ENCODE results near the gene ILDR2.

ILDR2 gene

DNA sequence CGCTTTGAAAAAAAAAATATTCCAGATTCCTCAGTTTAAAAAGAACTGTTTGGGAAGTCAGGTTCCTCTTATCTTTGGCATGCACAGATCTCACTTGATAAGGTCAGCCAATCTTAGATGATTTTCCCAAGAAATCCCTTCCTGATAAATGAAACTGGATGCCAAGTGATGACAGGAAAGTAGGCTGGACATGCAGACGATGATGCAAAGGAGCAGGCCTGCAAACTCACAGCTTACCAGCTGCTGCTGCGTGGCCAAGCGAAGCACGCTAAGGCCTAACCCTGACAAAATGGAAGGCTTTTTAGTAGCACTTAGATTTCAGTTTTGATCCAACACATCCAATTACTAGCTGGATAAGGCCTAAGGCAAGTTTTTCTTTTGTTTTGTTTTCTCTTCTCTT, 109.4 kb downstream of the ILDR2 start:
- FAIRE-seq: peak; percentile 61
- TF ChIP-seq, protein P1, sequence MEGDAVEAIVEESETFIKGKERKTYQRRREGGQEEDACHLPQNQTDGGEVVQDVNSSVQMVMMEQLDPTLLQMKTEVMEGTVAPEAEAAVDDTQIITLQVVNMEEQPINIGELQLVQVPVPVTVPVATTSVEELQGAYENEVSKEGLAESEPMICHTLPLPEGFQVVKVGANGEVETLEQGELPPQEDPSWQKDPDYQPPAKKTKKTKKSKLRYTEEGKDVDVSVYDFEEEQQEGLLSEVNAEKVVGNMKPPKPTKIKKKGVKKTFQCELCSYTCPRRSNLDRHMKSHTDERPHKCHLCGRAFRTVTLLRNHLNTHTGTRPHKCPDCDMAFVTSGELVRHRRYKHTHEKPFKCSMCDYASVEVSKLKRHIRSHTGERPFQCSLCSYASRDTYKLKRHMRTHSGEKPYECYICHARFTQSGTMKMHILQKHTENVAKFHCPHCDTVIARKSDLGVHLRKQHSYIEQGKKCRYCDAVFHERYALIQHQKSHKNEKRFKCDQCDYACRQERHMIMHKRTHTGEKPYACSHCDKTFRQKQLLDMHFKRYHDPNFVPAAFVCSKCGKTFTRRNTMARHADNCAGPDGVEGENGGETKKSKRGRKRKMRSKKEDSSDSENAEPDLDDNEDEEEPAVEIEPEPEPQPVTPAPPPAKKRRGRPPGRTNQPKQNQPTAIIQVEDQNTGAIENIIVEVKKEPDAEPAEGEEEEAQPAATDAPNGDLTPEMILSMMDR (IDR thresholded peaks at IDR 0.05; ENCODE audit: insufficient read depth, missing control alignments): no peak
- no peak for DNase-seq (ENCODE audit: insufficient read length, low spot score)

DNA sequence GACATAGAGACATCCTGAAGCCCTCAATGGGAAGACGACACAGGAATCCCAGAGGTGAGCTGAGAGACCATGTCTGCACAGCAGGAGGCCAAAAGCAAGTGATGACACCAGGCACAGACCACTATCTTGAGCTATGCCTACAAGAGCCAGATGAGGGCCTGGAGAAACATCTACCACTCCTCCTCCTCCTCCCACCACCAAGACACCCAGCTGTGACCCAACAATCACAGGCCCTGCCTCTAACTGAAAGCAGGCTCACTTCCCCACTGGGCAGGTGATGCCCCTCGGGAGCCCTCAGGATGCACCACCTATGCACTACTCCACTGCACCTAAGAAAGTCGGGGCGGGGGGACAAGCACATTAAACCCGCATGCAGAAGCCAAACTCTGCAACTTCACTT, 115.7 kb downstream of the ILDR2 start:
- no peak for FAIRE-seq
- TF ChIP-seq, protein P1 (IDR thresholded peaks at IDR 0.05; ENCODE audit: insufficient read depth, missing control alignments): no peak
- no peak for DNase-seq (ENCODE audit: insufficient read length, low spot score)

DNA sequence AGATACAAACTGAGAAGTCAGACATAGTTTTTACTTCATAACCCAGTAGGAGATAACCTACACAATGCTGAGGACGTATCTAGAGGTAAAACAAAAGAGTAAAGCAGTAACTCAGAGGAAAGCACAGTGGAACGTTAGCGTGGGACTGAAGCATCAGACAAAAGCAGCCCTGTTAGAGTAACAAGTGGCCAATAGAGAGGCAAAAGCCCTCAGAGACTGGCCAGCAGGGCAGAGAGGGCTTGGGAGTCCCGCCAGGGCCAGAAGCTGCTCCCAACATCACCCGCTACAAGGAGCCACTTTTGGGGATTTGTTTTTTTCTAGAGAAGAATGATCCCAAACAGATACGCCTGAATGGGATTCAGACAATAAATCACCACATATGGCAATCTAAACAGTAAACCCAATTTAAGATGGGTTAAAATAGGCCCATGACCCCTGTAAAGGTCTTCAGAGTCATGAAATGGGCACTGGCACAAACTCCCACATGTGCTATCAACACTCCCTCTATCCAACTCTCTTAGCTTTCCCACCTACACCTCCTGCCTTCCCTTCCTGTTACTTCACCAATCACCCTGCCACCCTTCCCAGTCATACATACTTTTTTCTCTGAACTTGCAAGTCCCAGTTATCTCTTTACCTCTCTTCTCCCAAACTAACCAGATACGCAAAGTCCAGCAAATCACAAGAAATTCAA, 116.5 kb downstream of the ILDR2 start:
- DNase-seq (ENCODE audit: insufficient read length, low spot score) (no peak), FAIRE-seq (no peak)
- TF ChIP-seq, protein P1 (IDR thresholded peaks at IDR 0.05; ENCODE audit: insufficient read depth, missing control alignments): no peak
